Fibroblast of skin of right biceps (primary cell): ENCODE data around the gene ITGA4.
"Not testable (repeated sequence)": the region's sequence is repeated elsewhere in the genome, so short reads cannot be mapped to it uniquely, and the experiment has no call there.

Experiments used
- DNase-seq: peaks from one replicate; pipeline ENCODE4 v3.0.0-alpha.2; 2013

The ITGA4 gene

DNA sequence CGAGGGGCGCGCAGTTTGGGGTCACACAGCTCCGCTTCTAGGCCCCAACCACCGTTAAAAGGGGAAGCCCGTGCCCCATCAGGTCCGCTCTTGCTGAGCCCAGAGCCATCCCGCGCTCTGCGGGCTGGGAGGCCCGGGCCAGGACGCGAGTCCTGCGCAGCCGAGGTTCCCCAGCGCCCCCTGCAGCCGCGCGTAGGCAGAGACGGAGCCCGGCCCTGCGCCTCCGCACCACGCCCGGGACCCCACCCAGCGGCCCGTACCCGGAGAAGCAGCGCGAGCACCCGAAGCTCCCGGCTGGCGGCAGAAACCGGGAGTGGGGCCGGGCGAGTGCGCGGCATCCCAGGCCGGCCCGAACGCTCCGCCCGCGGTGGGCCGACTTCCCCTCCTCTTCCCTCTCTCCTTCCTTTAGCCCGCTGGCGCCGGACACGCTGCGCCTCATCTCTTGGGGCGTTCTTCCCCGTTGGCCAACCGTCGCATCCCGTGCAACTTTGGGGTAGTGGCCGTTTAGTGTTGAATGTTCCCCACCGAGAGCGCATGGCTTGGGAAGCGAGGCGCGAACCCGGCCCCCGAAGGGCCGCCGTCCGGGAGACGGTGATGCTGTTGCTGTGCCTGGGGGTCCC lies at the start of gene ITGA4:
TSS of gene ITGA4 (plus strand) at position 266 of the 620 bp plus-strand sequence. CDS start at position 535, 269 bp downstream.
- peak; percentile 81 for DNase-seq

DNA sequence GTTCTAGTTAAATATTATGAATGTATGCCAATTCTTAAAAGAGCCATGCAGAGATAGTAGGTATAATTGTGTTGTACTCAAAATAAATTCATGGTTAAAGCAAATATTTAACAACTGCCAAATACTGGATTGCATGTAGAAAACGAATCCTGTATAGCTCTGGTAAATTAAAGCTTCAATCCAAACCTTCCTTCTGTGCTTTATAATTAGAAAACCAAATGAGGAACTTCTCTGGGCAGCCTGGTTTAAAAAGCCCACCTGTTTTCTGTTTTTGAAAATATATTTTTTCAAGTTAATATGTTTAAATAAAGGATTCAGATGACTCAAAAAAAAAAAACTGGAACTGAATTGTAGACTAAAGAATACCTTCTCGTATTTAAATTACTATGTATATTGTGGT lies 48.3 kb upstream of the ITGA4 start:
- no peak for DNase-seq

GRCh38 chr2:181411105-181411849 lies 45.9 kb upstream of the ITGA4 start:
- DNase-seq: peak; percentile 16

DNA sequence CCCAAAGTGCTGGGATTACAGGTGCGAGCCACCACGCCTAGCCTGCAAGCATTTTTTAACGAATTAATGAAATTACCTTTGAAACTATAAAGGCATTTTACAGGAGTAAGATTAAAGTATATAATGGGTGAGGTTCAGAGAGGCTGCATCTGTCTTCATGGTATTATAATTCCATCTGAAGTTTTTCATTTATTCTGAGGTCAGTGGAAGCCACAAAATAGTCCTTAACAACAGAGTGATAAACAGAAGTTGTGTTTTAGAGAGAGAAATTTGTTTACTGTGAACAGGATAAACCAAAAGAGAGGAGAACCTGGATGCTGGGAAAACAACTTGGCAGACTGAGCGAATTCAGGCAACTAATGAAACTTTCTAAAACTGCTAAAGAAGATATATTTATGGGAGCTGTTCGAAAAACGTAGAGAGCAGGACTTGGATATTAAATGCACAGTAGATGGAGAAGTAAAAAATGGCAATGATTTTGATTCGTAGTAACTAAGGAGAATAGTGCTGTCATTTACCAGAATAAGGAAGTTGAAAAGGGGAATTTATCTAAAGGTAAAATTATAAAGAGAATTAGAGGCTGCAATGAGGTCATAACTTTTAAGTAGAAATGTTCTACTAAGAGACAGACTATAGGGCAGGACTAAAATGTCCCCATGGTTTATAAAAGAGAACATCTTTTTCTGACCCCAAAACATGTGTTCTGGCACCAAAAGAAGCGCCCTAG lies 37.9 kb upstream of the ITGA4 start:
- no peak for DNase-seq

DNA sequence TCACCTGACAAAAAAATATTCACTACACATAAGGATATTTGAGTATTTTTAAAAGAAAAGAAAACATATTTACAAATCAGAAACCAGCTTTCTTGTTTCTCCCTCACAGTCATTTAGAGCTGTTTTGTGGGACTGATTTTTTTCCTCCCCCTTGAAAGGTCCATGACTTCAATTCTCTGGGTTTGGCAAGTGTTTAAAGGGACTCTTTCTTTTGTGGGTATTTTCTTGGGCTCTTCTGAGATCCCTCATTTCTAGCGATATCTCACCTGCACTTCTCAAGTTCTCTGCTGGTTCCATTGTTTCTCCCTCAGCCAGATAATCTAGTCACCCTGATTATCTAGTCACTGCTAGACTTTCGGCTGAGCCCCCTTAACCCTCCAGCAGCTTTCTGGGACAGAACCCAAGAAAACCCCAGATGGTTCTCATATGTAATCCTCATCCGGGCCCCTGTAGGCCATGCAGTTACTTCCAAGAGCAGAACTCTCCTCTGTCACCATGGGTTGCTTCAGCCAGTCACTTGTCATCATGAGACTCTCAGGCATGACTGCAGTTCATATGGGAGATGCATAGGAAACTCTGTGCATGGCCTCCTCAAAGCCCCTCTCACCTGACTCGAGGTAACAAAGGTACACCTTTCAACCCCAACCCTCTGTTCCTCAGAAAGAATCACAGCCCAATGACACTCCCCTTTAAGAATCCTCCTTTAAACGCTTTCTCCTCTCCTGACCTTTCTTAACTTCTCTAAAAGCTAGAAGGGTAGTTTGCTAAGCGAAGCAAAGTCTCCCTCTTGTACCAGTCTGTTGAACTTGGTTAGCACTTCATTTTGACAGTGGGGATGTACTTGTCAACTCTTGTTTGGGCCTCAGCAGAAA lies 36.7 kb upstream of the ITGA4 start:
- no peak for DNase-seq

DNA sequence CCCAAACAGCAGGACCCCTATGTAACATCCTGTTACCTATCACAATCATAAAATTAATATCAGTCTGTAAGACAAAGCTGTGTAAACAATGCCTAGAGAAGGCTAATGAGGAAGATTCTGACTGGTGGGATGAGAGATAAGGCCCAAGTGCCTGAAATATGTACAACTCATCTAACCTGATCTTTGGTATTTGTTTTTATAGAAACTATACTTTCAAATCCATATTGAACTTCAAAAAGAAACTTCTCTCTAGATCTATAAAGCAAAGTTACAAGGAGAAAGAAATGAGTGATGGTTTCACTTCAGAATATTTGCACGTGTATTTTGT lies 36.1 kb upstream of the ITGA4 start:
- DNase-seq: no peak

DNA sequence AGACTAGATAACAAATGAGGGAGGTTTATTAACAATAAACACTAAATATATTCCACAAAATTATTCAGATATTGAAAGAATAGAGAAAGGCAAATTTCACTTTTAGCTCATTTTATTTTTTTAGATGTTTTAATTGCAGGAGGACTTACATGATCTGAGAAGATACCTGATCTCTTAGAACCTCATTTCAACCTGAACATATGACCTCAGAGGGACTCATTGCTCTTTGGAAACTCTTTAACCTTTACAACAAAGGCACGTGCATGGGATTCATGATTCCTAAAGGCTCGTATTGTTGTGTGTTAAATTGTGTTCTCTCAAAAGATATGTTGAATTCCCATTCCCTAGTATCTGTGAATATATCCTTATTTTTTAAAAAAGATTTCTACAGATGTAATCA lies 35.7 kb upstream of the ITGA4 start:
- no peak for DNase-seq

- no peak for DNase-seq
Measured at GRCh38 chr2:181426672-181427071, 30.5 kb upstream of the ITGA4 start.

- peak; percentile 43 for DNase-seq
Measured at GRCh38 chr2:181430406-181431118, 26.6 kb upstream of the ITGA4 start.

DNA sequence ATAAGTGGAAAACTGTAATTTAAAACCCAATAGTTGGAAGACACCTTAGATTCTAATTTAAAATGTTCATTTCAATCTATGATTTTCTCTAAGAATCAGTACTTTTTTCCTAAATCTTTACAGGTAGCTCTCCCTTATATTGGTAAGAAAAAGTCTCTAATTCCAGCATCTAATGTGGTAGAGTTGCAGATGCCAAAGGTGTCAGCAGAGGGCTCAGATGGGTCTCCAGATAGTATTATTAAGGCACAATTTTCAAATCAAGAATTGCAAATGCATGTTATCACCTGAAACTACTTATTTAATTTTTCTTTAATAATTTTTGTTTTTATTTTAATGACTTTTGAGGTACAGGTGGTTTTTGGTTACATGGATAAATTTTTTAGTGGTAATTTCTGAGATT lies 25.5 kb upstream of the ITGA4 start:
- no peak for DNase-seq

GRCh38 chr2:181438261-181438660 lies 18.9 kb upstream of the ITGA4 start:
- no peak for DNase-seq

GRCh38 chr2:181440344-181440743 lies 16.8 kb upstream of the ITGA4 start:
- no peak for DNase-seq

DNA sequence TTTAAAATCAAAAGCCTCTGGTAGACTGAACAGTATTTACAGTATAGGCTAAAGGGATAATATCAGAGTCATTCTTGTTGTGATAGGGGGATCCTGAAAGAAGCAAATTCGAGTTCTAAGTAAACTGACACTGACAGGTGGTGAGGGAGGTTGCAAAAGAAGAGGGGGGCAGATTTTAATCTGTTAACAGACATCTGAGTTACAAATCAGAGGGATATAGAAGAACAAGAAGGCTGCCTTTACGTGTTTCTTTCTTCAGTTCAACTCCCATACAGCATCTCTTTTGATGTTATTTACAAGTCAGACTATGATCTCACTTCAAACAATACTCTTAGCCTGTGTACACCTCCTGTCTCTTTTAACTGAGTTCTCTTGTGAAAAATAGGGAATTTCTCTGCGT lies 16.3 kb upstream of the ITGA4 start:
- DNase-seq: no peak

- DNase-seq: no peak
Measured at GRCh38 chr2:181441670-181442069, 15.5 kb upstream of the ITGA4 start.

DNA sequence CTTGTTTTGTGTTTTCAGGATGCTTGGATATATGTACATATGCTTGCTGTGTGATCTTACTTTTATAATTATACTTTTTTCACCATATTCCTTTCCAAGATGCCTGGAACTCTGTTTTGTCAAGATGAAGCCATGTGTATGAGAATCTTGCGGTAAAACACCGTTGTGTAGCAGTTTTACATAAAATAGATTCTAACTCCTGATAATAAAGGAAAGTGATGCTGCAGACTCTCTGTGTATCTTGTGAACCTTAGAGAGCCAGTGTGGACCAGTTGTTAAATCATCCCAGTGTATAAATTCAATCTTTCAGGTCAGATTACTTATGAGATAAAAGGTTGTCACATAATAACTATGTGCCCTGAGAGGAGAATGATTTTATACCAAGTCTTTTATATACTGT lies 12.5 kb upstream of the ITGA4 start:
- no peak for DNase-seq

DNA sequence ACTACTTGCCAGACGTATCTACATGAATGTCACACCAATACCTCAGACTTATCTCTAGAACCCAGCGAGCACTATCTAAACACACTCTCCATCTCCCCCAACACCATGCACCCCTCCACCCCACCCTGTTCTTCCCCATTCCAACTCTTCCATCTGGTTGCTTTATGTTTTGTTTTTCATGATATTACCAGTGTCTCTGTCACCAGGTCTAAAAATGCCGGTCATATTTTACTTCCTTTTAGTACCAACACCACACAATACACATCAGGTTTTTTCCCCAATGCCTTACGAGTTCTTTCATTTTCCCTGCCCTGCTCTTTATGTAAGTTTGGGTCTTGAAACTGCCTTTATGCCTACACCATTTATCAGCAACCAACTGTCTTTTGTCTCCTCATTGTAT lies 10.2 kb upstream of the ITGA4 start:
- DNase-seq: no peak

DNA sequence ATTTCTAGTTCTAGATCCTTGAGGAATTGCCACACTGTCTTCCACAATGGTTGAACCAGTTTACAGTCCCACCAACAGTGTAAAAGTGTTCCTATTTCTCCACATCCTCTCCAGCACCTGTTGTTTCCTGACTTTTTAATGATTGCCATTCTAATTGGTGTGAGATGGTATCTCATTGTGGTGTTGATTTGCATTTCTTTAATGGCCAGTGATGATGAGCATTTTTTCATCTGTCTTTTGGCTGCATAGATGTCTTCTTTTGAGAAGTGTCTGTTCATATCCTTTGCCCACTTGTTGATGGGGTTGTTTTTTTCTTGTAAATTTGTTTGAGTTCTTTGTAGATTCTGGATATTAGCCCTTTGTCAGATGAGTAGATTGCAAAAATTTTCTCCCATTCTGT lies 7.9 kb upstream of the ITGA4 start:
- DNase-seq: not testable (repeated sequence)

- no peak for DNase-seq
Measured at GRCh38 chr2:181454686-181455450, 2.3 kb upstream of the ITGA4 start.

DNA sequence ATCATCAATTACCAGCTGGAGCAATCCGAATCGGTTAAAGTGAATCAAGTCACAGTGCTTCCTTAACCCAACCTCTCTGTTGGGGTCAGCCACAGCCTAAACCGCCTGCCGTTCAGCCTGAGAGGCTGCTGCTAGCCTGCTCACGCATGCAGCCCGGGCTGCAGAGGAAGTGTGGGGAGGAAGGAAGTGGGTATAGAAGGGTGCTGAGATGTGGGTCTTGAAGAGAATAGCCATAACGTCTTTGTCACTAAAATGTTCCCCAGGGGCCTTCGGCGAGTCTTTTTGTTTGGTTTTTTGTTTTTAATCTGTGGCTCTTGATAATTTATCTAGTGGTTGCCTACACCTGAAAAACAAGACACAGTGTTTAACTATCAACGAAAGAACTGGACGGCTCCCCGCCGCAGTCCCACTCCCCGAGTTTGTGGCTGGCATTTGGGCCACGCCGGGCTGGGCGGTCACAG lies 496 bp upstream of the ITGA4 start:
- peak; percentile 44 for DNase-seq

DNA sequence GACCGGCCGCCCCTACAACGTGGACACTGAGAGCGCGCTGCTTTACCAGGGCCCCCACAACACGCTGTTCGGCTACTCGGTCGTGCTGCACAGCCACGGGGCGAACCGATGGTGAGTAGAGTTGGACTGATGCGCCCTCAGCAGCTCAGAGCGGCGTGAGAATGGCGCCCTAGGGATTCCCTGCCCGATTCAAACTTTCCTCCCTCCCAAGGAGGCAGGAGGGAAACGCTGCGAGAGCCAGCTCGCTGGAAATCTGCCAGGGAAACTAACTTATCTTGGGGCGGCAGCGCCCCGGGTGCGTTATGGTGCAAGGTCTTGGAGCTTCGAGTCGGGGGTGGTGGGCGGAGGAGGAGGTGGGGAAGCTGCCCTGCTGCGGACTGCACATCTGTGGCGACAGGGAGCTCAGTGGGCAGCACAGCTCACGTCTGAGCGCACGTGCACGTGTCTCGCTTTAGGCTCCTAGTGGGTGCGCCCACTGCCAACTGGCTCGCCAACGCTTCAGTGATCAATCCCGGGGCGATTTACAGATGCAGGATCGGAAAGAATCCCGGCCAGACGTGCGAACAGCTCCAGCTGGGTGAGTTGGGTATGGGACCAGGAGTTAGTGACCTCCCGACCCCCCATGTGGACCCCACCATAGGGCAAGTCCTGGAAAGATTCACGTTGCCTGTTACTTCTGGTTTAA lies 697 bp downstream of the ITGA4 start:
- DNase-seq: peak; percentile 59

- DNase-seq: no peak
Measured at GRCh38 chr2:181458871-181459270, 1.7 kb downstream of the ITGA4 start.
